SK-N-SH (cell line): ENCODE data around the gene SESN1. TPM values are rescaled to one million over a fixed set of nuclear protein-coding genes. Genes with fewer than 3 reads are reported as not detected.

ENCODE experiments used
- CTCF ChIA-PET: fragments of 300-600, 350-600 bp; formaldehyde crosslinking; extraction: SDS; loops from one replicate; lab custom pipeline; 2021; lab: Yijun Ruan, JAX
- POLR2A ChIA-PET: fragments of 350-600 bp; sonication (Branson Sonifier 250); formaldehyde crosslinking; extraction: SDS; loops from one replicate; lab custom pipeline; 2020; ENCODE audit warnings: antibody characterized with exemption, inconsistent platforms; lab: Yijun Ruan, JAX
- DNase-seq: peaks from one replicate; pipeline ENCODE4 v3.0.0; 2012
- H2AFZ ChIP-seq: fragments of 200-600 bp; sonication (generic); 2 replicates; pipeline ENCODE4 v1.8.1; 2016; ENCODE audit warnings: antibody characterized with exemption, mild to moderate bottlenecking, low read depth
- H3F3A ChIP-seq: fragments of 200-600 bp; sonication (generic); replicated peaks from 2 replicates; pipeline ENCODE3; 2016; ENCODE audit warnings: antibody characterized with exemption, mild to moderate bottlenecking; ENCODE audit not compliant: insufficient read depth
- H3K27ac ChIP-seq, 2 experiments: fragments of 200-500 bp in 1 of 2; fragments of 200-600 bp in 1 of 2; sonication (Bioruptor generic) in 1 of 2; sonication (generic), shearing (Covaris generic) in 1 of 2; 2 replicates each; pipeline versions ENCODE4 v1.5.1 to v1.6.1; 2014 to 2016; ENCODE audit warnings: low read depth in 2 of 2, inconsistent platforms in 1 of 2, low read length in 1 of 2, mild to moderate bottlenecking in 1 of 2, mixed read lengths in 1 of 2
- H3K27me3 ChIP-seq: fragments of 200-600 bp; sonication (generic), shearing (Covaris generic); 2 replicates; pipeline ENCODE4 v1.6.1; 2016; ENCODE audit warnings: mixed run types; ENCODE audit not compliant: insufficient read depth
- H3K36me3 ChIP-seq, 2 experiments: fragments of 200-500 bp in 1 of 2; fragments of 200-600 bp in 1 of 2; sonication (Bioruptor generic) in 1 of 2; sonication (generic) in 1 of 2; replicated peaks in 1 of 2; 2 replicates each; pipeline versions ENCODE3 to v1.5.1; 2014 to 2016; ENCODE audit warnings: low read length in 1 of 2, mild to moderate bottlenecking in 1 of 2; ENCODE audit not compliant: insufficient read depth in 2 of 2, control insufficient read depth in 1 of 2
- H3K4me1 ChIP-seq, 2 experiments: fragments of 200-500 bp in 1 of 2; fragments of 200-600 bp in 1 of 2; sonication (Bioruptor generic) in 1 of 2; sonication (generic), shearing (Covaris generic) in 1 of 2; 2 replicates each; pipeline versions ENCODE4 v1.5.1 to v1.6.1; 2014 to 2016; ENCODE audit warnings: low read depth in 1 of 2, low read length in 1 of 2, mixed run types in 1 of 2; ENCODE audit not compliant: insufficient read depth in 2 of 2, control insufficient read depth in 1 of 2
- H3K4me2 ChIP-seq: fragments of 200-600 bp; sonication (generic), shearing (Covaris generic); 2 replicates; pipeline ENCODE4 v1.6.1; 2017; ENCODE audit warnings: mixed run types
- H3K4me3 ChIP-seq, 2 experiments: fragments of 200-500 bp in 1 of 2; fragments of 200-600 bp in 1 of 2; sonication (Bioruptor generic) in 1 of 2; sonication (generic), shearing (Covaris generic) in 1 of 2; 2 replicates each; pipeline versions ENCODE4 v1.5.1 to v1.8.1; 2014 to 2016; ENCODE audit warnings: low read depth in 2 of 2, inconsistent platforms in 1 of 2, low read length in 1 of 2, mild to moderate bottlenecking in 1 of 2, mixed read lengths in 1 of 2, moderate library complexity in 1 of 2
- H3K79me2 ChIP-seq: fragments of 200-600 bp; sonication (generic); 2 replicates; pipeline ENCODE4 v1.8.1; 2017; ENCODE audit warnings: mild to moderate bottlenecking; ENCODE audit not compliant: insufficient read depth
- H3K9ac ChIP-seq: fragments of 200-600 bp; sonication (generic); 2 replicates; pipeline ENCODE4 v1.6.1; 2017; ENCODE audit warnings: mixed run types
- H3K9me2 ChIP-seq: fragments of 200-600 bp; sonication (generic); 2 replicates; pipeline ENCODE4 v1.6.1; 2017; ENCODE audit warnings: mixed run types
- H3K9me3 ChIP-seq: fragments of 200-600 bp; sonication (generic); 2 replicates; pipeline ENCODE4 v1.6.1; 2017; ENCODE audit warnings: mixed run types, mild to moderate bottlenecking, moderate library complexity
- H4K20me1 ChIP-seq: fragments of 200-600 bp; sonication (generic); 2 replicates; pipeline ENCODE4 v1.6.1; 2017; ENCODE audit warnings: mild to moderate bottlenecking, mixed run types; ENCODE audit not compliant: insufficient read depth
- CTCF ChIP-seq: fragments of 200-600 bp; sonication (generic); IDR thresholded peaks from 2 replicates; pipeline ENCODE4 v1.6.1; 2017; ENCODE audit warnings: antibody characterized with exemption, mild to moderate bottlenecking, moderate library complexity
- ELF1 ChIP-seq: IDR thresholded peaks from 2 replicates; pipeline ENCODE4 v1.4.0; 2012
- EP300 ChIP-seq, 2 experiments: IDR thresholded peaks; 2 replicates each; pipeline versions ENCODE4 v1.4.0 to v1.6.1; 2012; ENCODE audit warnings: borderline replicate concordance in 1 of 2, low read depth in 1 of 2, low read length in 1 of 2
- EZH2phosphoT487 ChIP-seq: fragments of 200-600 bp; sonication (generic); IDR thresholded peaks from 2 replicates; pipeline ENCODE4 v1.6.1; 2017; ENCODE audit warnings: low read depth, mixed run types, mild to moderate bottlenecking, antibody characterized with exemption, moderate library complexity, borderline replicate concordance
- FOXJ3 ChIP-seq: sonication (generic); formaldehyde crosslinking; IDR thresholded peaks from 2 replicates; pipeline ENCODE4 v1.5.1; 2020; ENCODE audit warnings: mild to moderate bottlenecking, missing genetic modification reagents
- FOXM1 ChIP-seq: IDR thresholded peaks from 2 replicates; pipeline ENCODE4 v1.4.0; 2012; ENCODE audit warnings: low read depth, mild to moderate bottlenecking
- GATA2 ChIP-seq: sonication (generic); formaldehyde crosslinking; IDR thresholded peaks from 2 replicates; pipeline ENCODE4 v1.5.0; 2020; ENCODE audit warnings: mild to moderate bottlenecking, missing genetic modification reagents
- MAX ChIP-seq: IDR thresholded peaks from 2 replicates; pipeline ENCODE4 v1.4.0; 2012; ENCODE audit warnings: low read depth
- NFIC ChIP-seq: IDR thresholded peaks from 2 replicates; pipeline ENCODE4 v1.4.0; 2012; ENCODE audit warnings: borderline replicate concordance
- NRF1 ChIP-seq: IDR thresholded peaks from 2 replicates; pipeline ENCODE4 v1.6.1; 2012; ENCODE audit warnings: low read depth, mild to moderate bottlenecking, low read length
- PBX3 ChIP-seq: IDR thresholded peaks from 2 replicates; pipeline ENCODE4; 2012
- POLR2AphosphoS5 ChIP-seq: IDR thresholded peaks from 2 replicates; pipeline ENCODE4 v1.6.1; 2012; ENCODE audit warnings: low read depth, low read length
- RAD21 ChIP-seq: IDR thresholded peaks from 2 replicates; pipeline ENCODE4 v1.6.1; 2012; ENCODE audit warnings: mild to moderate bottlenecking, low read length
- REST ChIP-seq: IDR thresholded peaks from 2 replicates; pipeline ENCODE4 v1.6.1; 2012; ENCODE audit warnings: mild to moderate bottlenecking, low read depth, low read length, moderate library complexity
- RFX5 ChIP-seq: IDR thresholded peaks from 2 replicates; pipeline ENCODE4 v1.6.1; 2012; ENCODE audit warnings: mild to moderate bottlenecking, improper control_type of control experiment, low read length
- RXRA ChIP-seq: IDR thresholded peaks from 2 replicates; pipeline ENCODE4 v1.4.0; 2012; ENCODE audit warnings: low read depth, mild to moderate bottlenecking, borderline replicate concordance
- USF2 ChIP-seq: fragments of 150-350 bp; IDR thresholded peaks from 2 replicates; pipeline ENCODE4 v1.6.1; 2017; ENCODE audit warnings: antibody characterized with exemption, low read length, low read depth, borderline replicate concordance
- ZBTB33 ChIP-seq: IDR thresholded peaks from 2 replicates; pipeline ENCODE4 v1.4.0; 2012; ENCODE audit warnings: low read depth, borderline replicate concordance
- WGBS: methylation state at CpG from one replicate; pipeline ENCODE4 v1.1.6; 2017; ENCODE audit warnings: low lambda C conversion rate; 5-methylcytosine and 5-hydroxymethylcytosine counted together
- polyA plus RNA-seq, 3 experiments: library from polyadenylated mRNA; depleted of rRNA; stranded (reverse); fragments of >200 nt; gene quantifications; 2 replicates each; pipeline ENCODE4 v1.2.3, GENCODE V29; 2012

SESN1 gene
- polyA plus RNA-seq, 1 of the 3 experiments (the other 2 are of a cell fraction), result 13.1 TPM

GRCh38 chr6:109118871-109119354 is 24.3 kb upstream of the SESN1 start (continued):
- no peak for TF ChIP-seq CTCF
- no peak for TF ChIP-seq ELF1

- DNase-seq, result peak; percentile 14
- Histone ChIP-seq H3K9me3 (no peaks in the 10 kb centered on the region), H4K20me1 (no peaks in the 10 kb centered on the region), H3F3A (no peaks in the 10 kb centered on the region), H3K27ac (peak overlapping the region in 1 of 2 experiments; percentile 79; a peak in 2 of 4 replicates), H3K4me2 (no peak overlapping the region), H3K27me3 (no peaks in the 10 kb centered on the region), H3K9ac (no peak overlapping the region), H3K9me2 (no peaks in the 10 kb centered on the region), H2AFZ (no peak overlapping the region), H3K4me1 (peaks cover 6 to 25% of the 10 kb centered on the region in 2 experiments; a peak in 3 of 4 replicates), H3K36me3 (no peaks in the 10 kb centered on the region), H3K4me3 (no peak overlapping the region), H3K79me2 (peaks cover 43% of the 10 kb centered on the region)
- WGBS, result 71% methylated on average over 5 of the region's 5 CpGs
- ChIA-PET POLR2A (interaction anchor here (1.0 kb wide), 1 partner anchor 24 kb away, joined by 3 read pairs; the partner anchor contains the start of gene SESN1), CTCF (interaction anchor here (0.8 to 1.0 kb wide), 3 partner anchors 11 to 264 kb away, joined by 3 to 4 read pairs (median 3); partner anchors contain the start of gene CD164)
- TF ChIP-seq NRF1 (no peak), FOXM1 (no peak), REST (no peak), CTCF (no peak), EZH2phosphoT487 (no peak), PBX3 (no peak), USF2 (no peak), ZBTB33 (no peak), GATA2 (CRISPR knock-in tag) (peak; percentile 57), NFIC (no peak), RAD21 (0 out of 2 replicates have a peak, but pooled peaks have one; percentile 2), RFX5 (no peak), POLR2AphosphoS5 (no peak), EP300 (IDR thresholded peaks at IDR 0.05; ENCODE audit: borderline replicate concordance in 1 of 2, low read depth in 1 of 2, low read length in 1 of 2) (peak in 1 of 2 experiments; percentile 66; a peak in 2 of 4 replicates), ELF1 (no peak), FOXJ3 (CRISPR knock-in tag) (no peak), MAX (no peak), RXRA (no peak)
These were observed 23.7 kb upstream of the SESN1 start for GRCh38 chr6:109118337-109118736.
